ENCODE results near the gene SEMA3A.

SEMA3A gene

GRCh38 chr7:84003191-84003590 is 191.4 kb downstream of the SEMA3A start:
- Histone ChIP-seq H3F3A (ENCODE audit: insufficient read depth) (no peaks in the 10 kb centered on the region), H3K27me3 (ENCODE audit: low read length) (no peaks in the 10 kb centered on the region), H4K20me1 (ENCODE audit: low read depth, low read length) (no peaks in the 10 kb centered on the region), H3K4me3 (ENCODE audit: insufficient read depth, low read length, poor library complexity, severe bottlenecking) (no peak overlapping the region), H3K9ac (ENCODE audit: low read length) (no peak overlapping the region), H3K9me2 (replicated peaks; ENCODE audit: insufficient read depth, low read length) (no peaks in the 10 kb centered on the region), H3K9me3 (ENCODE audit: insufficient read depth, low read length) (no peaks in the 10 kb centered on the region), H3K4me2 (ENCODE audit: low read depth, low read length, poor library complexity, severe bottlenecking) (no peak overlapping the region), H3K27ac (ENCODE audit: low read depth, low read length) (no peak overlapping the region), H2AFZ (ENCODE audit: low read depth, low read length, severe bottlenecking) (no peak overlapping the region), H3K36me3 (ENCODE audit: low read length) (no peaks in the 10 kb centered on the region), H3K79me2 (ENCODE audit: insufficient read depth, low read length) (no peaks in the 10 kb centered on the region)
- TF ChIP-seq EZH2phosphoT487 (conservative IDR thresholded peaks at IDR 0.05; ENCODE audit: low read length) (no peak), CTCF (IDR thresholded peaks at IDR 0.05; ENCODE audit: insufficient read depth, low read length, poor library complexity, severe bottlenecking) (no peak)

DNA sequence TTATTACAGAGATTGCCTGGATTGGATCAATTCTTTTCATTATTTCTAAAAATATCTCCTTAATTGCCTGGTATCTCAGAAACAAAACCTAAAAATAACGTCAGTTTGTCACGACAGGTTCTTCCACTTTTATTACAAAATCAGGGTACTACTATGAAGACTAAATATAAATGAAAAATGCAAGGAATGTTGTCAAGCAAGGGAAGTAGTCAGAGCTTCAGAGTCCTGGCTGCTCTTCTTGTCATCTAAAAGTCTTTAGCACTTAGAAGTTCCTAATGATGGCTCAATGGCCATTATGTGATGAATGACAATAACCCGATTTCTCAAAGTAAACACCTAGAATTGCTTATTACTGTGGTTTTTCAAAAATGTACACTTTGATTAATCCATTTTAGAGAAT is 192.2 kb downstream of the SEMA3A start:
- Histone ChIP-seq H3K9me3 (ENCODE audit: insufficient read depth, low read length) (no peaks in the 10 kb centered on the region), H4K20me1 (ENCODE audit: low read depth, low read length) (no peaks in the 10 kb centered on the region), H3K27ac (ENCODE audit: low read depth, low read length) (no peak overlapping the region), H2AFZ (ENCODE audit: low read depth, low read length, severe bottlenecking) (no peak overlapping the region), H3F3A (ENCODE audit: insufficient read depth) (no peaks in the 10 kb centered on the region), H3K9ac (ENCODE audit: low read length) (no peak overlapping the region), H3K27me3 (ENCODE audit: low read length) (no peaks in the 10 kb centered on the region), H3K9me2 (replicated peaks; ENCODE audit: insufficient read depth, low read length) (no peaks in the 10 kb centered on the region), H3K4me2 (ENCODE audit: low read depth, low read length, poor library complexity, severe bottlenecking) (no peak overlapping the region), H3K79me2 (ENCODE audit: insufficient read depth, low read length) (no peaks in the 10 kb centered on the region), H3K36me3 (ENCODE audit: low read length) (no peaks in the 10 kb centered on the region), H3K4me3 (ENCODE audit: insufficient read depth, low read length, poor library complexity, severe bottlenecking) (no peak overlapping the region)
- TF ChIP-seq EZH2phosphoT487 (conservative IDR thresholded peaks at IDR 0.05; ENCODE audit: low read length) (no peak), CTCF (IDR thresholded peaks at IDR 0.05; ENCODE audit: insufficient read depth, low read length, poor library complexity, severe bottlenecking) (no peak)

- Histone ChIP-seq H3K27ac (ENCODE audit: low read depth, low read length) (no peak overlapping the region), H3K9me3 (ENCODE audit: insufficient read depth, low read length) (no peaks in the 10 kb centered on the region), H3K9me2 (replicated peaks; ENCODE audit: insufficient read depth, low read length) (no peaks in the 10 kb centered on the region), H3F3A (ENCODE audit: insufficient read depth) (no peaks in the 10 kb centered on the region), H3K27me3 (ENCODE audit: low read length) (no peaks in the 10 kb centered on the region), H3K9ac (ENCODE audit: low read length) (no peak overlapping the region), H3K79me2 (ENCODE audit: insufficient read depth, low read length) (no peaks in the 10 kb centered on the region), H4K20me1 (ENCODE audit: low read depth, low read length) (no peaks in the 10 kb centered on the region), H3K4me3 (ENCODE audit: insufficient read depth, low read length, poor library complexity, severe bottlenecking) (no peak overlapping the region), H3K4me2 (ENCODE audit: low read depth, low read length, poor library complexity, severe bottlenecking) (no peak overlapping the region), H2AFZ (ENCODE audit: low read depth, low read length, severe bottlenecking) (no peak overlapping the region), H3K36me3 (ENCODE audit: low read length) (no peaks in the 10 kb centered on the region)
- TF ChIP-seq EZH2phosphoT487 (conservative IDR thresholded peaks at IDR 0.05; ENCODE audit: low read length) = no peak
- no peak for TF ChIP-seq CTCF (IDR thresholded peaks at IDR 0.05; ENCODE audit: insufficient read depth, low read length, poor library complexity, severe bottlenecking)
Measured at GRCh38 chr7:83996879-83997278, 197.7 kb downstream of the SEMA3A start.

Data from SU-DHL-6 (cell line).